Measurements from ENCODE around the gene SGSM2. TPM values are rescaled to one million over a fixed set of nuclear protein-coding genes. Genes with fewer than 3 reads are reported as not detected.

The SGSM2 gene
- total RNA-seq, 4 donors from 2014 or later = 14.8 to 65.6 (median 30.5) TPM

GRCh38 chr17:2399572-2400473 is 62.5 kb downstream of the SGSM2 start:
- no peak for TF ChIP-seq CTCF (IDR thresholded peaks at IDR 0.05; ENCODE audit: low read depth)

GRCh38 chr17:2400474-2400866 is 63.2 kb downstream of the SGSM2 start:
- no peak for TF ChIP-seq CTCF (IDR thresholded peaks at IDR 0.05; ENCODE audit: low read depth)

GRCh38 chr17:2400877-2401425 is 63.6 kb downstream of the SGSM2 start, which contains the start of gene MNT:
Gene MNT (minus strand): TSS chr17:2401060. CDS start chr17:2400712, 348 bp downstream.
- TF ChIP-seq CTCF (IDR thresholded peaks at IDR 0.05; ENCODE audit: low read depth) = no peak

GRCh38 chr17:2401426-2402221 is 64.3 kb downstream of the SGSM2 start:
- TF ChIP-seq CTCF (IDR thresholded peaks at IDR 0.05; ENCODE audit: low read depth) = no peak

- TF ChIP-seq CTCF (IDR thresholded peaks at IDR 0.05; ENCODE audit: low read depth) = no peak
These were observed 65.2 kb downstream of the SGSM2 start for GRCh38 chr17:2402544-2402943.

GRCh38 chr17:2403044-2403443 is 65.7 kb downstream of the SGSM2 start:
- no peak for TF ChIP-seq CTCF (IDR thresholded peaks at IDR 0.05; ENCODE audit: low read depth)

All from subcutaneous adipose tissue (tissue), 4 donors.